NCI-H460 (cell line): ENCODE measurements around the gene DICER1. TPM values are rescaled to one million over a fixed set of nuclear protein-coding genes. Genes with fewer than 3 reads are reported as not detected.
A peak's percentile ranks its signal among the peaks of the same experiment; 100 is the strongest.

Experiments used
- DNase-seq: peaks from one replicate; pipeline ENCODE4 v3.0.0-alpha.2; 2016; ENCODE audit warnings: low read depth; ENCODE audit errors: extremely low read depth
- total RNA-seq: library from RNA; depleted of rRNA; stranded (reverse); fragments of >200 nt; shearing (Covaris generic); gene quantifications from 2 replicates; pipeline ENCODE4 v1.2.3, GENCODE V29; 2014

The DICER1 gene
- total RNA-seq, 1 experiment from 2014 or later: 32.8 TPM

- DNase-seq: no peak
Observed at GRCh38 chr14:95126906-95127530, 30.3 kb downstream of the DICER1 start.

- no peak for DNase-seq
Observed at GRCh38 chr14:95125915-95126314, 31.4 kb downstream of the DICER1 start.

- no peak for DNase-seq
Observed at GRCh38 chr14:95125221-95125620, 32.1 kb downstream of the DICER1 start.

- DNase-seq: no peak
Observed at GRCh38 chr14:95123891-95124579, 33.3 kb downstream of the DICER1 start.

GRCh38 chr14:95122621-95122945 lies 34.7 kb downstream of the DICER1 start:
- DNase-seq: no peak

GRCh38 chr14:95121911-95122620 lies 35.3 kb downstream of the DICER1 start:
- no peak for DNase-seq

- no peak for DNase-seq
Observed at GRCh38 chr14:95119336-95119735, 38.0 kb downstream of the DICER1 start.

- no peak for DNase-seq
Observed at GRCh38 chr14:95117937-95118721, 39.2 kb downstream of the DICER1 start.

- DNase-seq: no peak
Observed at GRCh38 chr14:95113476-95113875, 43.9 kb downstream of the DICER1 start.

- no peak for DNase-seq
Observed at GRCh38 chr14:95111507-95112164, 45.7 kb downstream of the DICER1 start.

GRCh38 chr14:95110178-95110577 lies 47.2 kb downstream of the DICER1 start:
- no peak for DNase-seq

- DNase-seq: no peak
Observed at GRCh38 chr14:95107711-95108110, 49.6 kb downstream of the DICER1 start.

GRCh38 chr14:95106971-95107370 lies 50.4 kb downstream of the DICER1 start:
- DNase-seq: no peak

- no peak for DNase-seq
Observed at GRCh38 chr14:95104911-95105310, 52.4 kb downstream of the DICER1 start.

- DNase-seq: no peak
Observed at GRCh38 chr14:95102680-95103044, 54.7 kb downstream of the DICER1 start.

- DNase-seq: no peak
Observed at GRCh38 chr14:95101736-95102679, 55.3 kb downstream of the DICER1 start.

GRCh38 chr14:95098984-95099599 lies 58.2 kb downstream of the DICER1 start:
- DNase-seq: peak; percentile 77

- DNase-seq: no peak
Observed at GRCh38 chr14:95097385-95097784, 59.9 kb downstream of the DICER1 start.

GRCh38 chr14:95096476-95096875 lies 60.9 kb downstream of the DICER1 start:
- no peak for DNase-seq
